Naive thymus-derived CD8-positive, alpha-beta T cell (primary cell): ENCODE data around the gene WASF3. TPM values are rescaled to one million over a fixed set of nuclear protein-coding genes. Genes with fewer than 3 reads are reported as not detected.

Source experiments
- ATAC-seq, 2 donors: fragments of 150-1000 bp; cut with Tn5 transposase in 1 of 2; sonication (Bioruptor Pico), chemical (Tn5 transposase) in 1 of 2; 1 replicate in 1 of 2; 2 replicates in 1 of 2; pipeline ENCODE4 v1.10.0; 2021; ENCODE audit warnings: mild to moderate bottlenecking in 2 of 2, moderate library complexity in 2 of 2
- POLR2A ChIA-PET: fragments of 350-600 bp; sonication (Branson Sonifier 250); formaldehyde crosslinking; loops from one replicate; lab custom pipeline; 2021; ENCODE audit warnings: antibody characterized with exemption; lab: Charles Lee
- DNase-seq, 10 donors: peaks; one replicate each; pipeline versions ENCODE4 v3.0.0 to v3.0.0-alpha.2; 2020 to 2022
- H3K27ac Mint-ChIP-seq, 10 donors: one replicate each; pipeline ENCODE4 v1.8.0; 2020 to 2022; ENCODE audit warnings: mild to moderate bottlenecking in 10 of 10, mixed read lengths in 10 of 10, moderate library complexity in 4 of 10, inconsistent platforms in 1 of 10
- H3K27me3 Mint-ChIP-seq, 5 donors: one replicate each; pipeline ENCODE4 v1.8.0; 2021 to 2022; ENCODE audit warnings: mixed read lengths in 5 of 5
- H3K36me3 Mint-ChIP-seq, 3 donors: one replicate each; pipeline ENCODE4 v1.8.0; 2020 to 2022; ENCODE audit warnings: mixed read lengths in 3 of 3, mild to moderate bottlenecking in 2 of 3, inconsistent platforms in 1 of 3
- H3K4me1 Mint-ChIP-seq, 4 donors: one replicate each; pipeline ENCODE4 v1.8.0; 2021 to 2022; ENCODE audit warnings: mixed read lengths in 4 of 4
- H3K4me3 Mint-ChIP-seq, 10 donors: one replicate each; pipeline ENCODE4 v1.8.0; 2020 to 2022; ENCODE audit warnings: mild to moderate bottlenecking in 10 of 10, mixed read lengths in 10 of 10, moderate library complexity in 6 of 10, inconsistent platforms in 1 of 10
- H3K9me3 Mint-ChIP-seq, 9 donors: one replicate each; pipeline ENCODE4 v1.8.0; 2020 to 2022; ENCODE audit warnings: mixed read lengths in 9 of 9, mild to moderate bottlenecking in 3 of 9, inconsistent platforms in 1 of 9, moderate library complexity in 1 of 9
- polyA plus RNA-seq, 3 donors: library from polyadenylated mRNA; unstranded; fragments of 300-500 nt; fragmentation: Illumina TruSeq; gene quantifications; one replicate each; pipeline ENCODE4 v1.2.3, GENCODE V29; 2021
- total RNA-seq, 8 experiments: library from RNA in 2 of 8; stranded (reverse) in 2 of 8; gene quantifications; one replicate each; pipeline ENCODE4 v1.2.3 and lab custom pipeline; 2021 to 2026

Gene WASF3
- total and polyA plus RNA-seq, 5 experiments from 2014 or later: 0.16 TPM; not detected in 3

DNA sequence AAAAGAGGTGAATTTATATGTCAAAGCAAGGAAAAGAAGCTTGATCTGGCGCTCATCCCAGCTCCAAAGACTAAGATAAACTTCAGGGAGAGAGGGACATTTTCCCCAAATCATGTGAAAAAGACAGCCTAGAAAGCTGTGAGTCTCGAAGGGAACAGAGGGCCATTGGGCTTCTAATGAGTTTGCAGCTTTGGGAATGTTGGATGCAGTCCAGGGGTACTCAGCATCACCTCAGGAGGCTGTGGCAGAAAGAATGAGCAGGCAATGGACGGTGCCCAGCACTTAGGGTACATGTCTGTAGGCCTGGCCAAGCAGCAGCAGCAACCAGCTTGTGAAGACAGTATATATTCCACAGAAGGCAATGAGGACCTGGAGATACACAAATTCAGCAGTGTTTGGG, 25.7 kb upstream of the WASF3 start:
- Mint-ChIP-seq H3K27me3 (peaks cover 11 to 24% (median 16%) of the 10 kb centered on the region in 5 donors), H3K9me3 (peaks cover 0 to 14% (median 0%) of the 10 kb centered on the region in 9 donors), H3K4me3 (no peak overlapping the region), H3K36me3 (no peaks in the 10 kb centered on the region), H3K4me1 (no peaks in the 10 kb centered on the region), H3K27ac (no peak overlapping the region)
- ATAC-seq (no peak), DNase-seq (no peak)
- POLR2A ChIA-PET: no interaction called here

DNA sequence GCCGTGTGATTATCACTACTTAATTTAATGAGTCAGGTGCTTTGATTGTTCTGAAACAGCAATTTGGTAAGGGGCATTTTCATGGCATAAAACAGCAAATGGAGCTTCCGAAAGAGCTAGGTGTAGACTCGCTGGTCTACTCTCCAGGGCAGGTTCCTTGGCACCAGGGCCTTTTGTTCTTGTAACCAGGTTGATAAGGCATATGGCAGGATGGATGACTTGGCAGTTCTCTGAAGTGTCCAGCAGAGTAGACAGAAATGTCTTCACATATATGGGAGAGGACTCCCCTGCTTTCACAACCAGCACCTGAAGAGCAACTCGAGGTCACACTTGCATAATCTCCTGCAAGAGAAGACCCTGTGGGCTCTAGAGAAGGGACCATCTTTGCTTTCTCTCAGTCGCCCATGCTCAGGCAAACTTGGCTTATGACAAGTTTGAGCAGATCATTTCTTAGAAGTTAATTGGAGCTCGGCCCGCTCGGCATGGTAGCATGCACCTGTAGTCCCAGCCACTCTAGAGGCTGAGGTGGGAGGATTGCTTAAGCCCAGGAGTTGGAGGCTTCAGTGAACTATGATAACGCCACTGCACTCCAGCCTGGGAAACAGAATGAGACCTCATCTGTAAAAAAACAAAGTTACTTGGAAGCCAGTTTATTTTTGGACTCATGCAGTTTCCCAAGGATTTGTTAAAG, 23.3 kb upstream of the WASF3 start:
- POLR2A ChIA-PET: no interaction called here

DNA sequence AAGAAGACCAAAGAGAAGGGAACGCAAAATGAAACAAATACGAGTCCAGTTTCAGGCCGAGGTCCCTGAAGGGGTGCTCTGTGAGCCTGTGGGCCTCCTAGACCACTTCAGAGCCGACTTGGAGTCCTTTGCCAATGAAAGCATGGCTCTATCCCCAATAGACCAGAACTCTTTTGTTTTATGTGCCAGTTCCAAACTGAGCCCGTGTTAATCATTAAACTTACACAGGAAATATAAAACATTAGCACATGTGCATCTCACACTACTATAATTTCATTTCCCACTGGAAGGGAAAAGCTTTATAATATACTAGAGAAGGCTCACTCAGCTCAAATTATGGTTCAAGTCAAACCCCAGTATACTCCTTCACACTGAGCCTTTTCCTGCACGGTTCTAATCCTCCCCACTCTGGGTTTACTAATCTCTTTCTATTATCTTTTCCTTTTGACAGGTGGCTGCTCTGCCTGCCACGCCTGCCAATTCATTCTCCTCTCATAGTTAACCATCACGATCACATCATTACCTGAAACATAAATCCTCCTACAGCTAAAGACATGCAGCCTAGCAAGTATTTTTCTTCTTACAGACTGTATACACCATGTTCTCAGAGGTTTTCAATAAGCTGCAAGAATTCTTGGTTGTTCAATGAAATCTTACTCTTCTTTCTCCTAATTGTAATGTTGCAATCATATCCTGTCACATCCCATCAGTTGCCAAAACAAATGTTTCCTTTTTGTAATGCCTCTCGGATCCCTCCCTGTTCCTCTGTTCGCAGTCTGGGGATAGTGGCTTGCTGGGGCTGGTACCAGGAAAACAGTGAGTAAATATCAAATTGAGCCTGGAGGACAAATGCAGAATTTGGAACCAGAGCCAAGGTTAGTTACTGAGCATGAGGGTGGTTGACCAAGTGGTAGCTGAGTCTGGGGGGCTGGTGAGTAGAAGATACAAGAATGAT, 18.8 kb upstream of the WASF3 start:
- Mint-ChIP-seq H3K4me3 (no peak overlapping the region), H3K27me3 (peaks cover 4 to 39% (median 21%) of the 10 kb centered on the region in 5 donors), H3K36me3 (no peaks in the 10 kb centered on the region), H3K4me1 (no peaks in the 10 kb centered on the region), H3K9me3 (no peaks in the 10 kb centered on the region), H3K27ac (no peak overlapping the region)
- ATAC-seq: no peak
- no peak for DNase-seq
- POLR2A ChIA-PET: no interaction called here

More for the DNA sequence above, 23.3 kb upstream of the WASF3 start:
- H3K4me3 Mint-ChIP-seq: no peak overlapping the region
- peaks cover 0 to 14% (median 0%) of the 10 kb centered on the region in 9 donors for H3K9me3 Mint-ChIP-seq
- H3K36me3 Mint-ChIP-seq: no peaks in the 10 kb centered on the region
- no peak for DNase-seq
- no peaks in the 10 kb centered on the region for H3K4me1 Mint-ChIP-seq
- no peak overlapping the region for H3K27ac Mint-ChIP-seq
- peaks cover 11 to 33% (median 18%) of the 10 kb centered on the region in 5 donors for H3K27me3 Mint-ChIP-seq
- ATAC-seq: no peak

DNA sequence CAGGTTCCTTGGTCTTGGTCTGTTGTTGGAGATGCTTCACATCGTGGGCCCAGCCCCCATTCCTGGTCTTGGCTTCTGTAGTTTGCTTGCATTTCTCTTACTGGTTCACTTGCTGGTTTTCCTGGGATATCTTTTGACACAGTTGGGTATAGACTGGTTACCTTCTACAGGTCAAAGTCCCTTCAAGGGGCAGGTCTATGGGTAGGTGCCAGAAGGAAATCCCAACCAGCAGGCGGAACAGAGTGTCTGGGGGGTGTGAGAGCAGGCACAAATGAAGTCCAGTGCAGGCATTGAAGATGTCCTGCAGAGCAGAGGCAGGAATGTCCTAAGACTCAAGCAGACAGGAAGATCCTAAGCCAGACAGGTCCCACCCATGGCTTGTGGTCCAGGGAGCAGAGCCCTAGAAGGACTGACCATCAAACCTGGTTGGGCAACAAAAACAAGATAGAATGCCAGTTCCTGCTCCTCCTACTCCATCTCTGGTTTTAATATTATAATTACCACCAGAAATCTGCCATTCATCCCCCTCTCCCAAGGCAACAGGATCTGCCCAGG, 17.7 kb upstream of the WASF3 start:
- H3K4me1 Mint-ChIP-seq: no peaks in the 10 kb centered on the region
- no peak overlapping the region for H3K27ac Mint-ChIP-seq
- POLR2A ChIA-PET: no interaction called here
- ATAC-seq: no peak
- no peaks in the 10 kb centered on the region for H3K9me3 Mint-ChIP-seq
- peaks cover 4 to 43% (median 21%) of the 10 kb centered on the region in 5 donors for H3K27me3 Mint-ChIP-seq
- no peaks in the 10 kb centered on the region for H3K36me3 Mint-ChIP-seq
- DNase-seq: no peak
- H3K4me3 Mint-ChIP-seq: no peak overlapping the region

DNA sequence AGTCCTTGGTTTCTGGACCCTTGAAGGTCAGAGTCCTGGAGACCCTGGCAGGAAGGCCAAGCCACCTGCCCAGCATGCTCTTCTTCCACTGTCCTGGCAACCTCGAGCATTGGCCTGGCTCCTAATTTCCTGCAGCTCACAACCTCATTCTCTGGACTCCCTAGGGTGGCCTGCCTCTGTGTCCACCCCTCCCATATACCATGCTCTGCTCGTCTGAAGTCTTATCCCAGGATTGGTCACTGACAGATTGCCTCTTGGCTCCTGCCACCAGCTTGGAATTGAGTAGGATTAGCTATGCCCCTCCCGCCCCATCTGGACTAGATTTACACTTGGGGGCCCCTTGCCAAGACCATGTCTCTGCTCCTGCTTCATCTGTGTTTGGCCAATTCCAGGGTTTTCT, 17.1 kb upstream of the WASF3 start:
- Mint-ChIP-seq H3K4me3 (no peak overlapping the region), H3K27ac (no peak overlapping the region), H3K9me3 (no peaks in the 10 kb centered on the region), H3K36me3 (no peaks in the 10 kb centered on the region), H3K27me3 (peaks cover 4 to 43% (median 21%) of the 10 kb centered on the region in 5 donors), H3K4me1 (no peaks in the 10 kb centered on the region)
- DNase-seq (no peak), ATAC-seq (no peak)
- POLR2A ChIA-PET: no interaction called here

DNA sequence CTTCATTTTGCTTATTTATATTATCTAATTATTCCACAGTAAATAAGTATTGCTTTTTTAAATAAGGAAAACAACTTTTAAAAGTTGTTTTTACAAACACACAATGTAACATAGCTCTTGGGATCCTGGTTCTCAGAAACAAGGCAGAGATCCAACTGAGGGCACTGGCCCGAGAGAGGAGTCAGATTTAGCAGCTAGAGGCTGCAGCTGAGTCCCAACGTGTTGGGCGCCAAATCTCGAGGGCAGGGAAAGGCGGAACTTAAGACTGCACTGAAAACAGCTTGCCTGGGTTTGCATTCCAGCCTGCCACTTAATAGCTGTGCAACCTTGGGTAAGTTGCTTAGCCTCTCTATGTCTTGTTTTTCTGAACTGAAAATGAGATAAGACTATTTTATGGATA, 16.4 kb upstream of the WASF3 start:
- Mint-ChIP-seq H3K9me3 (no peaks in the 10 kb centered on the region), H3K4me1 (no peaks in the 10 kb centered on the region), H3K27ac (no peak overlapping the region), H3K27me3 (peaks cover 4 to 43% (median 21%) of the 10 kb centered on the region in 5 donors), H3K36me3 (no peaks in the 10 kb centered on the region), H3K4me3 (no peak overlapping the region)
- ATAC-seq (no peak), DNase-seq (no peak)
- POLR2A ChIA-PET: no interaction called here

DNA sequence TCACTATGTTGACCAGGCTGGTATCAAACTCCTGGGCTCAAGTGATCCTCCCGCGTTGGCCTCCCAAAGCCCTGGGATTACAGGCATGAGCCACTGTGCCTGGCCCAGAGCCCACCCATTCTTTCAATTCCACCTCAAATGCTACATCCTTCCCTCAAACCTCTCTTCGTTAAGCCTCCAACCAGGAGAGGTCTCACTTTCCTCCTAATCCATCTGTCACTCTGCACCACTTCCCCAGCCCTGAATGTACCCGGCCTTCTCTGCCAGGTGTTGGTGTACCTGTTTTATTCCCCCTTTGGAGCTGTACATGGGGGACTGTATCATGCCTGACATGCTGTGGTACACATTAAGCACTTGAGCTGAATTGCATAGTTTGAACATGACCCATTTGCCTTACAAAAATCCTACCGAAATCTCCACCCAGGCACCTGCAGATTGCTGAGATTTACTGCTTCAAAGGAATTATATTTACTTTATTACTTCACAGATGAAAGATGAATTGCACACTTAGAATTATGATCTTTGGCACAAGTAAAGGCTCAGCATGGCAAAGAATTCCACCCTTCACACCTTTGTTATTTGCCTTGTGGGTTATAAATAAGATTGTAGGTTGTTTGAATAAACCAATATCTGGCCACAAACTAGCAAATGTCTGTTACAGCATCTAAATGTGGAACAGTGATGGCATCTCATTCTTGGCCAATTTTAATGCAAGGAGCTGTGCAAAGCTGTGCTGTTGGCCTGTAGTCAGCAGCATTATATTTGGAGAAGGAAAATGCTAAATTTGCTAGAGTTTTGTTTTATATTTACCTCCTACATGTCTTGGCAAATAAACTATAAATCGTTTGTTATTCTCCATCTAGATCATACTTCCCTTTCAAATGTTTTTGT, 15.6 kb upstream of the WASF3 start:
- Mint-ChIP-seq H3K9me3 (no peaks in the 10 kb centered on the region), H3K27ac (no peak overlapping the region), H3K4me1 (no peaks in the 10 kb centered on the region), H3K27me3 (peaks cover 6 to 43% (median 21%) of the 10 kb centered on the region in 5 donors), H3K36me3 (no peaks in the 10 kb centered on the region), H3K4me3 (no peak overlapping the region)
- DNase-seq (no peak), ATAC-seq (no peak)
- POLR2A ChIA-PET: no interaction called here

DNA sequence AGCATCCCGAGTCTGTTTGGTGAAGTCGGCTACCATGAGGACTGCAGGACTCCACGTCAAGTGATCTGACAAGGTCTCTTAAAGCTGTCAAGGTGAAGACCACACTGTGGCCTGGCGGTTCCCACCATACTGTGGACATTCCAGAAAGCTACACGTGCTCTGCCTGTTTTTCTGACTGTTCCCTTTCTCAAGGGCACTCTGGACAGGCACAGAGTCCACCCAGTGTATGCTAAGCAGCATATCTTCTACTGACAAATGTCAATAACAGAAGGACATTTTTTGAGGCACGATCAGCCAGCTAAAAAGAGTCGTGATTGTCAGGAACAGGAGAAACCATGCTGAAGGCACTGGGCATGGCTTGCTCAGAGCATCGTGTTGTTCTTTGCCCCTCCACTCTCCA, 12.8 kb upstream of the WASF3 start:
- no peak overlapping the region for H3K27ac Mint-ChIP-seq
- peaks cover 4 to 29% (median 15%) of the 10 kb centered on the region in 5 donors for H3K27me3 Mint-ChIP-seq
- POLR2A ChIA-PET: no interaction called here

DNA sequence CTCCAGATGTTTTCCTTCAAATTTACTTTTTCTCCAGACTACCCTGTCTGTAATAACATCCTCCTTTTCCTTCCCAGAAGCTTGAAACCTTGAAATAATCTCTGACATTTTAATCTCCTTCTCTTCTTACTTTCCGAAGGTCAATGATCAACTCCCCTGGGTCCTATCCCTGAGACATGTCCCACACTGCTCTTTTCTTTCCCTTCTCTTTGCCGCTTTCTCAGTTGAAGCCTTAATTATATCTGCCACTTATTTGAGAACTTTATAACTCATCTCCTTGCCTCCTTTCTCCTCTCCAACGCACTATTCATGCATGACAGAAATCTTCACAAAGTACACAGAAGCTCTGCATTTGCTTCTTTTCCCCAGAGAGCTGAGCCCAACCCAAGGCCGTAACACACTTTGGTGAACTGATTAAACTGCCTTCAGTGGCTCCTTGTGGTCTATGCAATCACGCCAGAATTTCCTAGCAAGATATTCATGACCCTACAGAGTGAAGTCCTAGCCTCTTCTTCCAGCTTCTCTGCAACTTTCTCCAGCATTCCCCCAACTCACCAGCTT, 9.2 kb upstream of the WASF3 start:
- peaks cover 6 to 28% (median 20%) of the 10 kb centered on the region in 5 donors for H3K27me3 Mint-ChIP-seq
- ATAC-seq (no peak), DNase-seq (no peak)
- H3K27ac Mint-ChIP-seq: no peak overlapping the region
- no peaks in the 10 kb centered on the region for H3K4me1 Mint-ChIP-seq
- POLR2A ChIA-PET: no interaction called here
- no peak overlapping the region for H3K4me3 Mint-ChIP-seq
- H3K36me3 Mint-ChIP-seq: no peaks in the 10 kb centered on the region
- peaks cover 0 to under 1% (median 0%) of the 10 kb centered on the region in 9 donors for H3K9me3 Mint-ChIP-seq

More for the DNA sequence above, 12.8 kb upstream of the WASF3 start:
- Mint-ChIP-seq H3K4me3 (no peak overlapping the region), H3K36me3 (no peaks in the 10 kb centered on the region), H3K4me1 (no peaks in the 10 kb centered on the region), H3K9me3 (no peaks in the 10 kb centered on the region)
- DNase-seq (no peak), ATAC-seq (no peak)

DNA sequence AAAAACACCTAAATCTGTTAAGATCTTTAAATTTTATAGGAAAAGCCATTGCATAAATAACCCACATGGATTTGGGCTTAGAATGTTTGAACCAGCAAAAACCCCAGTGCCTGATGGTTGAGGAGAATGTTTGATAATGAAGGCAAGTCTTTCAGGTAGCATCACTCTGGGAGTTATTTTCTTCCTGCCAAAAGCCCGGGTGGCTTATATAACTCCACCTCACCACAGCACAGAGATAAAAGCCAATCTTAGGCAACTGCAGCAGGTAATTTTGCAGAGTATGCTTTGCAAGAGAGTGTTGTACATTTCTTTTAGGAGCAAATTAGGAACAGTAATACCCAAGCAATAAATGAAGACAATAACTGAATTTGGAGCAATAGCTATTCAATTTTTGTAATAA, 7.8 kb upstream of the WASF3 start:
- Mint-ChIP-seq H3K4me1 (no peaks in the 10 kb centered on the region), H3K4me3 (no peak overlapping the region), H3K27me3 (peaks cover 10 to 35% (median 26%) of the 10 kb centered on the region in 5 donors), H3K9me3 (peaks cover 0 to 2% (median 0%) of the 10 kb centered on the region in 9 donors), H3K27ac (no peak overlapping the region), H3K36me3 (no peaks in the 10 kb centered on the region)
- no peak for ATAC-seq
- POLR2A ChIA-PET: no interaction called here
- DNase-seq: no peak

DNA sequence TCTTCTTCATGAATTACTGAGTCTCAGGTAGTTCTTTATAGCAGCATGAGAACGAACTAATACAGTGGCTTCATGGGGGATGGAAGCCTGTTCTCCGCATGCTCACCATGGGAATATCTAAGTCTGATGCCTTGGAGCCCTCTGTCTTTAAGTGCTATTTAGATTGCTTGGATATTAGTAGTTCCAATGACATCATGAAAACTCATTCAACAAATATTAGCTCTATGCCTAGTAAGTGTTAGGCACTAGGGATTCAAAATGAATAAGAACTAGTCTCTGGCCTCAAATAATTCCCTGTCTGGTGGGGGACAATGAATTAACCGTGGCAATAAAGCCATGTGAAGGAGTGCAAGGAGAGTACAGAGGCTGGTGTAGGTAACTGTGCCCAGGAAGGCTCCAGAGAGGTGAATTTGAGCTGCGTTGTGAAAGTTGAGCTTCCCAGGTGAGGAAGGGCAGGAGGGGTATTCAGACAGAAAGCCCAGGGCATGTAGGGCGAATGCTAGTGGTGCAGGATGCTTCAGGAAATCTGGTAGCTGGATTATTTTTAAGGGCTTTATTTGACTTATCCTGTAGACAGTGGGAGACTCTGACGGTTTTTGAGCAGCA, 6.1 kb upstream of the WASF3 start:
- ATAC-seq (no peak), DNase-seq (no peak)
- peaks cover 17 to 52% (median 38%) of the 10 kb centered on the region in 5 donors for H3K27me3 Mint-ChIP-seq
- POLR2A ChIA-PET: no interaction called here
- H3K27ac Mint-ChIP-seq: no peak overlapping the region
- H3K9me3 Mint-ChIP-seq: peaks cover 0 to 5% (median 0%) of the 10 kb centered on the region in 9 donors
- H3K4me3 Mint-ChIP-seq: no peak overlapping the region
- no peaks in the 10 kb centered on the region for H3K4me1 Mint-ChIP-seq
- no peaks in the 10 kb centered on the region for H3K36me3 Mint-ChIP-seq
